Epithelial cell of proximal tubule (primary cell): Measurements from ENCODE around the gene MRPS18B. TPM values are rescaled to one million over a fixed set of nuclear protein-coding genes. Genes with fewer than 3 reads are reported as not detected.
A peak's percentile ranks its signal among the peaks of the same experiment; 100 is the strongest.

Source experiments
- DNase-seq: peaks from one replicate; pipeline ENCODE4 v3.0.0-alpha.2; 2011; ENCODE audit warnings: low read depth
- H3K4me3 ChIP-seq: 2 replicates; pipeline ENCODE4 v1.5.1; 2011; ENCODE audit warnings: low read depth, mild to moderate bottlenecking, low read length
- CTCF ChIP-seq: conservative IDR thresholded peaks from 2 replicates; pipeline ENCODE4 v1.5.1; 2012; ENCODE audit warnings: low read depth, mild to moderate bottlenecking, low read length
- total RNA-seq: library from RNA; depleted of rRNA; stranded (reverse); fragments of >200 nt; gene quantifications from 2 replicates; pipeline ENCODE4 v1.2.3, GENCODE V29; 2015

The MRPS18B gene
- total RNA-seq, 1 donor from 2014 or later = 65.8 TPM

- DNase-seq = no peak
- TF ChIP-seq CTCF = no peak
These were observed 22.8 kb downstream of the MRPS18B start for GRCh38 chr6:30640481-30640880.

GRCh38 chr6:30641048-30641447 is 23.4 kb downstream of the MRPS18B start:
- DNase-seq = no peak
- no peak for TF ChIP-seq CTCF
- H3K4me3 ChIP-seq = no peak overlapping the region

More at GRCh38 chr6:30640481-30640880, 22.8 kb downstream of the MRPS18B start:
- H3K4me3 ChIP-seq = no peak overlapping the region

- DNase-seq = no peak
- no peak for TF ChIP-seq CTCF
- H3K4me3 ChIP-seq = no peak overlapping the region
These were observed 26.0 kb downstream of the MRPS18B start for GRCh38 chr6:30643656-30644055.

GRCh38 chr6:30644769-30645168 is 27.1 kb downstream of the MRPS18B start:
- DNase-seq = no peak
- TF ChIP-seq CTCF = no peak
- no peak overlapping the region for H3K4me3 ChIP-seq

- peak overlapping the region; percentile 92 for H3K4me3 ChIP-seq
- no peak for DNase-seq
- TF ChIP-seq CTCF = no peak
These were observed 28.3 kb downstream of the MRPS18B start for GRCh38 chr6:30645989-30646388.

GRCh38 chr6:30646450-30647241 is 29.0 kb downstream of the MRPS18B start, which contains the start of gene C6orf136:
TSS of gene C6orf136 (plus strand) at chr6:30647133. CDS start at chr6:30647232, 99 bp downstream.
- peak; percentile 26 for DNase-seq
- no peak for TF ChIP-seq CTCF
- peak within 1 kb of the TSS; percentile 92 for H3K4me3 ChIP-seq
